Ectodermal cell (in vitro differentiated cells): ENCODE measurements around the gene TIAM2.
"Not testable (repeated sequence)": the region's sequence is repeated elsewhere in the genome, so short reads cannot be mapped to it uniquely, and the experiment has no call there.

Experiments used
- H3K27ac ChIP-seq: 2 replicates; pipeline ENCODE4 v1.7.0; 2013; ENCODE audit warnings: mild to moderate bottlenecking, low read depth, low read length; ENCODE audit not compliant: insufficient read depth, poor library complexity, severe bottlenecking
- H3K27me3 ChIP-seq: 2 replicates; pipeline ENCODE4 v1.7.0; 2013; ENCODE audit warnings: mild to moderate bottlenecking, low read length; ENCODE audit not compliant: insufficient read depth, control insufficient read depth, poor library complexity, severe bottlenecking
- H3K36me3 ChIP-seq: one replicate; pipeline ENCODE4 v1.7.0; 2013; ENCODE audit warnings: low read length; ENCODE audit not compliant: control insufficient read depth, insufficient read depth
- H3K4me1 ChIP-seq: one replicate; pipeline ENCODE4 v1.7.0; 2013; ENCODE audit warnings: low read length; ENCODE audit not compliant: control insufficient read depth, insufficient read depth
- H3K4me3 ChIP-seq: 2 replicates; pipeline ENCODE4 v1.7.0; 2013; ENCODE audit warnings: low read depth, low read length, control low read depth; ENCODE audit not compliant: insufficient read depth
- H3K9me3 ChIP-seq: 2 replicates; pipeline ENCODE4 v1.7.0; 2013; ENCODE audit warnings: mild to moderate bottlenecking, low read length, moderate library complexity; ENCODE audit not compliant: control insufficient read depth
- WGBS, 2 experiments: methylation state at CpG; one replicate each; pipeline ENCODE4 v1.1.7; 2013; ENCODE audit warnings: missing lambda C conversion rate in 2 of 2; 5-methylcytosine and 5-hydroxymethylcytosine counted together

The TIAM2 gene

DNA sequence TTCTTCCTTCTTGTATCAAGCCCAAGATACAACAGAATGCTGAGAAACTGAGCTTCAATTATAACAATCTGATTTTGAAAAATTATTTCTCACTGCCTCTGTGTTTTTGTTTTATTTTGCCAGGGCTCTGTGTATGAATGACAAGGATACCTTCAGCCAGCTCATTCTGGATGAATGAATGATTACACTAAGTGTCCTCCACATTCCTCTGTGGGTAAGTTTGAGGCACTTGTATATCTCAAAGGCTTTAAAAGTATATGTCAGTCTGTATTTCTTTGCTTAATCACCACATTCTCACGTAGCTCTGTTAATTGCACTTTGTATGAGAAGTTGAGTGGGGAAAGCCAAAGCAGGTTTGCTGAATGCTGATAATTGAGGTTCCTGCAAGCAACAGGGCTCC is 95.1 kb downstream of the TIAM2 start:
- Histone ChIP-seq H3K36me3 (no peaks in the 10 kb centered on the region), H3K27ac (no peak overlapping the region), H3K9me3 (no peaks in the 10 kb centered on the region), H3K4me3 (no peak overlapping the region), H3K4me1 (peaks cover 2% of the 10 kb centered on the region), H3K27me3 (no peaks in the 10 kb centered on the region)
- 100% methylated on average over 1 of the region's 1 CpG for WGBS, 2 experiments

DNA sequence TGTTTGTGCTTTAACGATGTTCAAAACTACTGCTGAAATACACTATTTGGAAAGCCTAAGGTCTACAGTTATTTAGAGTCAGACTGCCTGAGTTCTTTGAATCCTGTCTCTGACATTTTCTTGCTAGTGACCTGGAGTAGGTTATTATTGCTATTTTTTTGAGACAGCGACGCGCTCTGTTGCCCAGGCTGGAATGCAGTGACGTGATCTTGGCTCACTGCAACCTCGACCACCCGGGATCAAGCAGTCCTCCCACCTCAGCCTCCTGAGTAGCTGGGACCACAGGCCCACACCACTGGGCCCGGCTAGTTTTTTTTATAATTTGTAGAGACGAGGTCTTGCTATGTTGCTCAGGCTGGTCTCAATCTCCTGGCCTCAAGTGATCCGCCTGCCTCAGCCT is 96.6 kb downstream of the TIAM2 start:
- no peak overlapping the region for H3K27ac ChIP-seq
- 97% methylated on average over 10 of the region's 10 CpGs for WGBS, 2 experiments
- no peaks in the 10 kb centered on the region for H3K9me3 ChIP-seq
- H3K4me1 ChIP-seq, result no peaks in the 10 kb centered on the region
- no peaks in the 10 kb centered on the region for H3K36me3 ChIP-seq
- H3K27me3 ChIP-seq, result no peaks in the 10 kb centered on the region
- no peak overlapping the region for H3K4me3 ChIP-seq

DNA sequence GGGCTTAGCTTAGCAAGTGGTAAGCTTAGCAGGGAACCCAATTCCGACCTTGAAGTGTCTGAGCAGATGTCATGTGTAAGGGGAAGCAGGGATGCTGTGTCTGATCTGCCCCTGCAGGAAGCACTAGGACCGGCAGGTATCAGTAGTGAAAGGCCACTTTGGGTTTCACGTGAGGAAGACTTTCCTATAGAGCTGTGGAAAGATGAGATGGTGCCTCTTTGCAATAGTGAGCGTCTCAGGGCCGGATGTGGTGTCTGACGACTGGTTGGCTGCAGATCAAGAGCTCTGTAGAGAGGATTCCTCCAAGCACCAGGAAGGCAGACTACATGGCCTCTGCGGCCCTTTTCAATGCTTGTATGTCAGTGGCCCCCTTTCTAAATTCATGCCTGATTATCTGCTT is 98.3 kb downstream of the TIAM2 start:
- H3K4me3 ChIP-seq, result no peak overlapping the region
- H3K27me3 ChIP-seq, result no peaks in the 10 kb centered on the region
- H3K36me3 ChIP-seq, result no peaks in the 10 kb centered on the region
- H3K9me3 ChIP-seq, result no peaks in the 10 kb centered on the region
- H3K27ac ChIP-seq, result no peak overlapping the region
- no peaks in the 10 kb centered on the region for H3K4me1 ChIP-seq
- 92% methylated on average over 7 of the region's 7 CpGs for WGBS, 2 experiments

DNA sequence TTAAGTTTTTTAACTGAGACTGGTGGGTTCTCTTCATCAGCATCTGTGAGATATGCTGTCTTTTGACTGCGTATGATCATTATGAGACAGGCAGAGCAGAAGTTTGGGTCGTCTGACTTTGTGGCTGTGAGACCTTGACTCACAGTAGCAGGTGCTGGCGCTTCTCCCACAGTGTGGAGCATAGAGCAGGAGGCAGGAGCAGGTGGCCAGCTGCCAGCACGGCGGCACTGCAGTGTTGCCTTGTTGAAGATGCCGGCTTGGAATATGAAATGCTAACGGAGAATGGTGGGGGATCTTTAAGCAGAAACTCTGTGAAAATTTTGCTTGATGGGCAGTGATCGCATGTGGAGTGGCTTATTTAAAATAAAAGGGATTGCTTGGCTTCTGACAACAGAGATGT is 105.0 kb downstream of the TIAM2 start:
- Histone ChIP-seq H3K27ac (no peak overlapping the region), H3K36me3 (no peaks in the 10 kb centered on the region), H3K4me1 (no peaks in the 10 kb centered on the region), H3K9me3 (no peaks in the 10 kb centered on the region), H3K4me3 (no peak overlapping the region), H3K27me3 (no peaks in the 10 kb centered on the region)
- 86 to 89% methylated on average over 8 of the region's 8 CpGs for WGBS, 2 experiments

DNA sequence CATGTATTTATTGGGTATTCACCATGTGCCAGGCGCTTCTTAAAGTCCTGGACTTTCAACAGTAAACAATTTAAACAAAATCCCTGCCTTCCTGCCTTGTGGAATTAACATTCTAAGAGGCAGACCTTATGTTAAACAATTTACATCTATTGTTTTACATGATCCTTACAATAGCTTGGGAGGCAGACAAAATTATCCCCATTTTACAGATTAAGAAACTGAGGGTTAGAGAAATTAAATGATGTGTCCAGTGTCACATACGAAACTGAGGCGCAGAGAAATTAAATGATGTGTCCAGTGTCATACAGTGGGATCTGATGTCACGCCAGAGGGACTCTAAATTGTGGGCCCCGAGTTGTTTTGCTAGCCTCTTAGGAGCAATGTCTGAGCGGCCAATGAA is 105.5 kb downstream of the TIAM2 start:
- Histone ChIP-seq H3K27me3 (no peaks in the 10 kb centered on the region), H3K36me3 (no peaks in the 10 kb centered on the region), H3K4me3 (no peak overlapping the region), H3K9me3 (no peaks in the 10 kb centered on the region), H3K27ac (no peak overlapping the region), H3K4me1 (no peaks in the 10 kb centered on the region)
- 94 to 95% methylated on average over 6 of the region's 6 CpGs for WGBS, 2 experiments

DNA sequence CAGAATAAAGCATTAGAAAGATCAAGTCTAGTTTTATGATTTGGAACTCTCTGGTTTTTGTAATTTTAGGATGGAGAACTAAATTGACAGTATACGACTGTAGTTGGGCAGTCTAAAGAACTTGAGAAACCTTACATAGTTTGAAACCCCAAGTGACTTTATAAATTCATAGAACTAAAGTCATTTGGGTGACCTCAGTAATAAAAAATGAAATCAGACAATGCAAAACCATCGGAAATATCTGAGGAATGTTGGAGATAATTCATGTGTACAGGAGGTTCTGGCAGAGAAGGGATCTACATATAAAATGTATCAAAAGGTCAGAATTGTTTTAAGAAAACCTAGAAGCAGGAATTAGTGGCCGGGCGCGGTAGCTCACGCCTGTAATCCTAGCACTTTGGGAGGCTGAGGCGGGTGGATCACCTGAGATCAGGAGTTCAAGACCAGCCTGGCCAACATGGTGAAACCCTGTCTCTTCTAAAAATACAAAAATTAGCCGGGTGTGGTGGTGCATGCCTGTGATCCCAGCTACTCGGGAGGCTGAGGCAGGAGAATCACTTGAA is 108.0 kb downstream of the TIAM2 start:
- not testable (repeated sequence) for H3K4me1 ChIP-seq, H3K9me3 ChIP-seq, H3K4me3 ChIP-seq, H3K27me3 ChIP-seq, H3K36me3 ChIP-seq, H3K27ac ChIP-seq
- WGBS, 2 experiments, result 95 to 97% methylated on average over 9 of the region's 9 CpGs

DNA sequence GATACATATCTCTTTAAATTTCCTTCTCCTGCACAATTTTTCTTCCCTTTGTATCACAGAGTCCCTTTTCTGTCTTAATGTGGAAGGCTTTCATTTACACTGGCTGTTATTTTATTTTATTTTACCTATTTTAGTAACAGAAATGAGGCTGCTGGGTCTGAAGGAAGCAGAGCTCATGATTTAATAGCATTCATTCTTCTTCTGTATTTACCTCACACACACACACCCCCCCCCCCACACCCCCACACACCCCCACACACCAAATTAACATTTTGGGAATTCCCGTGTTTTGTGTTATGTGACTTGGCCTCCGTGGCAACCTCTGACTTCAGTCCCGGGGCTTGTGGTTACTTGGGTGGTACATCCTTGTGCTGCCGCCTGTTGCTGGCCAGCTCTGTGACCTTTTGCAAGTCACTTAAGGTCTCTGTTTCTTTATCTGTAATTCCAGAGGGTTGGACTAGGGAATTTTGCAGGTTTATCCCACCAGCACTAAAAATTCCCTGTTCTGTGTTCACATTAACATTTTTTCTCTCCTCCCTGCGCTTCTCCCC is 108.8 kb downstream of the TIAM2 start:
- no peaks in the 10 kb centered on the region for H3K36me3 ChIP-seq
- no peaks in the 10 kb centered on the region for H3K9me3 ChIP-seq
- 89% methylated on average over 5 of the region's 5 CpGs for WGBS, 2 experiments
- H3K4me3 ChIP-seq, result no peak overlapping the region
- H3K27ac ChIP-seq, result no peak overlapping the region
- H3K4me1 ChIP-seq, result peaks cover 10% of the 10 kb centered on the region
- no peaks in the 10 kb centered on the region for H3K27me3 ChIP-seq

DNA sequence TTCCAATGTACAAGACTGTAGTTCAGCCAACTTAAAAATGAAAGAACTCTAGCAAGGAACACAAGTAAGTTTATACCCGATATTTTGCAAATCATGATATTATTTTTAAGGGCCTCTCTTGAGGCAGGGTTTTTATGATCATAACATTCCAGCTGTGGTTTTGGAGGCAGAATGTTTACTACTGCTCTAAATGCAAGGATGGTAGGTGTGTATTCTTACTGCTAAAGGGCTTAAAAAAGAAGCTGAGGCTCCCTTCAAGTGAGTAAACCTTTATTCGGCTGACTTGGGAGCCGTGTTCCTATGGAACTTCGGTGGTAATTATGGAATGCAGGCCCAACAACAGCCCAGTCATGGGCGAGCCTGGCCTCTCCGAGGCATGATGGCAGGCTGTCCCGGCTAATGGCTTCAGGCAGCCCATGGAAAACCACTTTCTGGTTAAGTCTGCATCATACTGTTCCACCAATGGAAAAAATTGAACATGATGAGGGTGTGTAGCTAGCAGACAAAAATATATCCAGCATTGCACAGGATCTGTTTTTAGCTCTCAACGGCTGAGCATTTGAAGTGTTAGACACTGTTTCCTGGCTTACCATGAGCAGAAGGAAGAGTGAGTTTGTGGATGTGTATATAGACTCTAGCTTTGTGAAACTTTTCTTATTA is 111.5 kb downstream of the TIAM2 start:
- Histone ChIP-seq H3K4me3 (no peak overlapping the region), H3K27ac (no peak overlapping the region), H3K9me3 (no peaks in the 10 kb centered on the region), H3K4me1 (peaks cover 12% of the 10 kb centered on the region), H3K36me3 (no peaks in the 10 kb centered on the region), H3K27me3 (no peaks in the 10 kb centered on the region)
- 92 to 93% methylated on average over 8 of the region's 8 CpGs for WGBS, 2 experiments

DNA sequence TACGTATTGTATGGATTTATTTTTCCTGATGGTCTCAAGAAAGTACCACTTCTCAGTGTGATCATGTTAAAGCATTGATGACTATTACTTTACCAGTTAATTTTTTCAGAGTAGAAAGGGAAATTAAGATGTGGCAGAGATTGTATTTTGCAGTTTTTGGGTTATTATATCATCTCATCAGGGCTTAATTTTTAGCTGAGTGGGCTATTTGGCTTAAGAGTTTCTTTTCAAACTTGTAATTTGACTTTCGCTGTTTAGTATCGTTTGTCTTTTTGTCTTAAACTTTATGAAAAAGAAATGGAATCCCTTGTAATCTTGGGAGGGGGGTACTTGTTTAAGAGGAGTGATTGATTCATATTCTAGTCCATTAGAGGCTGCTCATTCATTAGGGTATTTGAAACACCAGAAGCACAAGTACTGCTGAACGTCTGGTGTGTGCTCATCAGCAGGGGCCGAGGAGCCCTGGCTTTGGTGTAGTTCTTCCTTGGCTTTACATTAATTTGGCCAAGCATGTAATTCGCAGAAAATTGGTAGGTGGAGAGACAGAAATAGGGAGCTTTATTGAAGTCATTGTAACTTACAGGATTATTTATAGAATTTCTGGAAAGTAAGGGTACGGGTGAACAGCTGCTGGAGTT is 112.4 kb downstream of the TIAM2 start:
- no peak overlapping the region for H3K27ac ChIP-seq
- no peak overlapping the region for H3K4me3 ChIP-seq
- H3K9me3 ChIP-seq, result no peaks in the 10 kb centered on the region
- H3K36me3 ChIP-seq, result no peaks in the 10 kb centered on the region
- H3K4me1 ChIP-seq, result peaks cover 12% of the 10 kb centered on the region
- H3K27me3 ChIP-seq, result no peaks in the 10 kb centered on the region
- 86 to 88% methylated on average over 6 to 7 of the region's 7 CpGs for WGBS, 2 experiments

DNA sequence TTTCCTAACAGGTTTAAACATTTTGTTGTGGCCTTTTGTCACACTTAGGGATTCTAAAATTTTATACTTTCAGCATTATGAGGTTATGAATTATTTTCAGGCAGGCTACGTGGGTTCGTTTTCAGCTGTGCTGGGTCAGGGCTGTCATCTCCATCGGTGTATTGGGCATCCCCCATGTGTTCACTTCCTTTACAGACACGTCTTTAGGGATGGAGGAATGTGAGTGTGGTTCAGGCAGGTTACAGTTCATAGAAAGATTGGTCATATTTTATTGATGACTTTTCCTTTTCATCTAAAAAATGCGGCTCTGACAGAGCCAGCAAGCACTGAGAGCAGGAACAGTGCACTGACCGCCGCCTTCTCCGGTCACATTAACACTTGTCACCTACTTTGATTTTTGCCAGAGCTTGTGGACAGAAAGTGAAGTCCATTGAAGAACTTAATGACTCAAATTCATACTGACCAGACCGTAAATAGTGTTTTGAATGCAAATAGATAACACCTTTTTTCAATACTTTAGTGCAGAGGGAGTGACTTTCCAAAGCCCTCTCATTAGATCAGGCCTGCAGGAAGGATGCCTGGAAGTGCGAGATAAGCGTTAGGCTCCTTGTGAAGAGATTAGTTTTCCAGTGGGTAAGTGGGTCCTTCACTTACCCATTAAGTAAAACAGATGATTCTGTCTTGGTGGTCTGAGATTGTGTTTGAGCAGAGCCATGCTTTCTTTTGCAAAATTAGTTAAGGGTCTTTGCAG is 113.1 kb downstream of the TIAM2 start:
- Histone ChIP-seq H3K27ac (no peak overlapping the region), H3K27me3 (no peaks in the 10 kb centered on the region), H3K4me3 (no peak overlapping the region), H3K9me3 (no peaks in the 10 kb centered on the region), H3K36me3 (no peaks in the 10 kb centered on the region), H3K4me1 (peaks cover 12% of the 10 kb centered on the region)
- WGBS, 2 experiments, result 90 to 92% methylated on average over 10 to 11 of the region's 11 CpGs
